Measurements from ENCODE around the gene IFI35. TPM values are rescaled to one million over a fixed set of nuclear protein-coding genes. Genes with fewer than 3 reads are reported as not detected.

IFI35 gene
- total and polyA plus RNA-seq, 2 of the 8 experiments (the other 6 are each of a cell fraction or from before 2014, with no cell fraction given), result 2.5 to 4.7 TPM

DNA sequence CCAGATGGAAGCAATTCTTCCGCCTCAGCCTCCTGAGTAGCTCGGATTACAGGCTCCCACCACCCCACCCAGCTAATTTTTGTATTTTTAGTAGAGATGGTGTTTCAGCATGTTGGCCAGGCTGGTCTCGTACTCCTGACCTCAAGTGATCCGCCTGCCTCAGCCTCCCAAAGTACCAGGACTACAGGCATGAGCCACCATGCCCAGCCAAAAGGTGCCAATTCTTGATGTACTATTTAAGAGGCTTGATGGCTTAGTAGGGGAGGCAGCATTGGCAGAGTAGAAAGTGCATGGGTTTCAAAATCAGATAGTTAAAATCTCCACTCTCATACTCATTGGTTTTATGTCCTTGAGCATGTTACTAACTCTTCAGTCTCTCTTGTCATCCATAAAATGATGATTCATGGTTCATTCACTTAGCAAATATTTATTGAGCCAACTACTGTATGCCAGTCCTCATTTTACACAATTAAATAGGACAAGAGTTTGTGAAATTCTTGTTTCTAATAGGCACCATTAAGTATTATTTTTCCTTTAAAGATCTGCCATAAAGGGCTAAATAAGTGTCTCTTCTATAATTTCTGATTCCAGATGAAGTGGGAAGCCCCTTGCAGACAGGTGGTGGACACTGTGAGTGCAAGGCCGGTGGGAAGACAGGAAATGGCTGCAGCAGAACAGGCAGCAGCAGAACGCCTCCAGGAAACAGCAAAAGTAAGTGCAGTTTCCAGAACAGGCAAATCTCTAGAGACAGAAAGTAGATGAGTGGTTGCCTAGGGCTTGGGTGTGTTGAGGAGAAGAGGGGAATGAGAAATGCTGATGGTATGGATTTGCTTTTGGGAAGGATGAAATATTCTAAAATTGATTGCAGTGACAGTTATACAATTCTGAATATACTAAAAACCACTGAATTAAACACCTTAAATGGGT is 16.6 kb upstream of the IFI35 start:
- no peaks in the 10 kb centered on the region for H3K79me1 ChIP-seq (ENCODE audit: low read depth, low read length)
- TF ChIP-seq KDM5A (IDR thresholded peaks at IDR 0.05; ENCODE audit: low read length), result no peak
- no peak for TF ChIP-seq CEBPB (IDR thresholded peaks at IDR 0.05; ENCODE audit: low read depth, low read length)
- TF ChIP-seq CBX5 (IDR thresholded peaks at IDR 0.05; ENCODE audit: low read depth, low read length), result no peak
- no peak for TF ChIP-seq CTBP2 (IDR thresholded peaks at IDR 0.05; ENCODE audit: borderline replicate concordance, insufficient read depth, insufficient read length, low read length)
- no peak for TF ChIP-seq BCL11A (IDR thresholded peaks at IDR 0.05; ENCODE audit: low read depth in 2 of 2, low read length in 2 of 2)
- no peak for TF ChIP-seq SRF (IDR thresholded peaks at IDR 0.05; ENCODE audit: low read depth, low read length)
- no peak for TF ChIP-seq POLR2AphosphoS5 (IDR thresholded peaks at IDR 0.05; ENCODE audit: low read depth, low read length)
- TF ChIP-seq YY1 (IDR thresholded peaks at IDR 0.05; ENCODE audit: low read depth, low read length), result no peak
- TF ChIP-seq TBP (IDR thresholded peaks at IDR 0.05; ENCODE audit: low read depth, low read length), result no peak
- no peak for TF ChIP-seq SP4 (IDR thresholded peaks at IDR 0.05; ENCODE audit: low read length)
- no peak for TF ChIP-seq ZNF274 (IDR thresholded peaks at IDR 0.05; ENCODE audit: borderline replicate concordance, extremely low read depth, low read length)
- no peak for TF ChIP-seq EGR1 (IDR thresholded peaks at IDR 0.05; ENCODE audit: borderline replicate concordance, low read depth, low read length)
- no peak for TF ChIP-seq GABPA (IDR thresholded peaks at IDR 0.05; ENCODE audit: borderline replicate concordance, insufficient read depth, low read length)

More for the DNA sequence above, 16.6 kb upstream of the IFI35 start:
- Histone ChIP-seq H3K18ac (ENCODE audit: extremely low read depth, low read length) (no peak overlapping the region), H4K8ac (ENCODE audit: extremely low read depth, insufficient read depth, low read length) (no peak overlapping the region), H3K23ac (ENCODE audit: insufficient read length) (no peak overlapping the region), H3K27ac (ENCODE audit: low read depth, low read length) (no peak overlapping the region), H4K20me1 (replicated peaks in 1 of 2; ENCODE audit: control insufficient read depth in 1 of 2, insufficient read depth in 2 of 2, low read length in 2 of 2) (peaks cover 0 to 6% of the 10 kb centered on the region in 2 experiments), H3K9ac (replicated peaks in 1 of 4; ENCODE audit: extremely low read depth in 1 of 4, low read depth in 3 of 4, low read length in 3 of 4) (no peak overlapping the region), H2BK120ac (replicated peaks; ENCODE audit: low read depth, low read length) (no peak overlapping the region), H3K4ac (replicated peaks; ENCODE audit: insufficient read length, low read depth, low read length) (no peak overlapping the region), H3K4me3 (ENCODE audit: extremely low read depth in 1 of 4, insufficient read depth in 2 of 4, low read depth in 3 of 4, low read length in 4 of 4) (no peak overlapping the region), H4K91ac (replicated peaks; ENCODE audit: insufficient read length, low read length) (no peak overlapping the region), H3K23me2 (ENCODE audit: low read depth, low read length) (no peaks in the 10 kb centered on the region), H3K4me2 (ENCODE audit: insufficient read depth in 1 of 2, low read depth in 2 of 2, low read length in 2 of 2) (no peak overlapping the region), H4K5ac (ENCODE audit: insufficient read length, low read depth, low read length) (no peak overlapping the region), H3K36me3 (ENCODE audit: control insufficient read depth in 2 of 4, insufficient read depth in 4 of 4, low read length in 3 of 4) (peaks cover 17 to 49% (median 38%) of the 10 kb centered on the region in 4 experiments; a peak in 6 of 8 replicates), H3K4me1 (replicated peaks in 1 of 4; ENCODE audit: control insufficient read depth in 3 of 4, insufficient read depth in 4 of 4, low read length in 3 of 4) (no peaks in the 10 kb centered on the region), H3K14ac (ENCODE audit: insufficient read length) (no peak overlapping the region), H3K27me3 (replicated peaks in 1 of 4; ENCODE audit: control insufficient read depth in 3 of 4, extremely low read depth in 1 of 4, insufficient read depth in 3 of 4, low read length in 3 of 4) (no peaks in the 10 kb centered on the region), H2BK5ac (ENCODE audit: low read depth, low read length) (no peak overlapping the region), H2BK20ac (ENCODE audit: low read length) (no peak overlapping the region), H2AK5ac (ENCODE audit: low read depth, low read length) (no peak overlapping the region), H3K56ac (replicated peaks; ENCODE audit: insufficient read length, low read depth, low read length) (no peak overlapping the region), H2AFZ (ENCODE audit: low read length) (no peak overlapping the region), H3K9me3 (ENCODE audit: insufficient read depth in 2 of 2, low read depth in 1 of 2, low read length in 1 of 2) (no peaks in the 10 kb centered on the region), H3K79me2 (ENCODE audit: control insufficient read depth in 1 of 2, insufficient read depth in 2 of 2, low read length in 2 of 2) (no peaks in the 10 kb centered on the region), H2BK15ac (ENCODE audit: low read length) (no peak overlapping the region), H2BK12ac (ENCODE audit: low read depth, low read length) (no peak overlapping the region)
- DNase-seq (ENCODE audit: low read depth in 1 of 2, low spot score in 2 of 2), result no peak
- CTCF ChIA-PET (ENCODE audit: partially characterized antibody), result no interaction called here
- WGBS, 2 experiments (ENCODE audit: extremely low coverage in 1 of 2, insufficient coverage in 1 of 2, insufficient read length in 1 of 2, insufficient replicate concordance in 2 of 2, low coverage in 1 of 2, low lambda C conversion rate in 2 of 2, missing lambda C conversion rate in 1 of 2), result 87% methylated on average over 6 of the region's 6 CpGs; no CpG with 5 or more reads in 1 of the 2 experiments
- POLR2A ChIA-PET (ENCODE audit: partially characterized antibody), result interaction anchor here (0.6 to 7.1 kb wide), 3 partner anchors 7 to 12 kb away, joined by 3 to 57 read pairs (median 11); partner anchors contain the start of genes PTGES3L, RPL27 and RUNDC1
- FAIRE-seq, result no peak

All from H1 (cell line).